Stomach (tissue), 4 donors: ENCODE results near the gene EIF3B.

Experiments
- CTCF ChIP-seq, 7 experiments: fragments of 450-650 bp in 4 of 7; fragments of 200-600 bp in 3 of 7; sonication (generic) in 3 of 7; IDR thresholded peaks; one replicate each; pipeline ENCODE4 v1.5.1; 2016 to 2019; ENCODE audit warnings: antibody characterized with exemption in 7 of 7, control low read depth in 2 of 7, mild to moderate bottlenecking in 1 of 7
- POLR2A ChIP-seq, 4 donors: fragments of 450-650 bp; IDR thresholded peaks; one replicate each; pipeline ENCODE4 v1.6.1; 2016; ENCODE audit warnings: antibody characterized with exemption in 4 of 4, control low read depth in 2 of 4, mild to moderate bottlenecking in 1 of 4, moderate library complexity in 1 of 4
- POLR2AphosphoS5 ChIP-seq, 3 donors: sonication (generic); formaldehyde crosslinking; IDR thresholded peaks; one replicate each; pipeline ENCODE4 v1.6.1; 2016; ENCODE audit warnings: antibody characterized with exemption in 3 of 3

- TF ChIP-seq CTCF (IDR thresholded peaks at IDR 0.05) (no peak), POLR2AphosphoS5 (IDR thresholded peaks at IDR 0.05) (no peak), POLR2A (IDR thresholded peaks at IDR 0.05) (no peak)
These were observed 25.8 kb downstream of the EIF3B start for GRCh38 chr7:2380461-2380860.
